OCI-LY7 (cell line): ENCODE results near the gene NDEL1. TPM values are rescaled to one million over a fixed set of nuclear protein-coding genes. Genes with fewer than 3 reads are reported as not detected.

Experiments
- BruUV-seq: library from RNA; stranded (reverse); fragments of 400-500 nt; replicated peaks from 2 replicates; lab custom pipeline; 2021; lab: Mats Ljungman, UMichigan
- CTCF ChIA-PET: fragments of 300-600 bp; sonication (Branson Sonifier 250); formaldehyde crosslinking; loops from one replicate; lab custom pipeline; 2022; ENCODE audit warnings: antibody characterized with exemption; ENCODE audit not compliant: unreplicated experiment; lab: Charles Lee
- POLR2A ChIA-PET: fragments of 300-600 bp; sonication (Branson Sonifier 250); formaldehyde crosslinking; loops from one replicate; lab custom pipeline; 2022; ENCODE audit warnings: antibody characterized with exemption; lab: Charles Lee
- DNase-seq: peaks from one replicate; pipeline ENCODE4 v3.0.0-alpha.2; 2015; ENCODE audit warnings: low spot score
- H2AFZ ChIP-seq: fragments of 200-600 bp; sonication (generic), shearing (Covaris generic); 2 replicates; pipeline ENCODE4 v1.6.1; 2014; ENCODE audit warnings: mild to moderate bottlenecking, antibody characterized with exemption, low read length, moderate library complexity
- H3K27ac ChIP-seq: fragments of 200-600 bp; sonication (generic); 2 replicates; pipeline ENCODE4 v1.5.1; 2014; ENCODE audit warnings: mixed run types, low read depth, mild to moderate bottlenecking, moderate library complexity, low read length, inconsistent platforms; ENCODE audit not compliant: poor library complexity, severe bottlenecking
- H3K36me3 ChIP-seq: fragments of 200-600 bp; sonication (generic); 2 replicates; pipeline ENCODE4 v1.6.1; 2014; ENCODE audit warnings: mild to moderate bottlenecking, antibody characterized with exemption, low read length, moderate library complexity, mixed read lengths; ENCODE audit not compliant: insufficient read depth
- H3K4me1 ChIP-seq: fragments of 200-600 bp; sonication (generic); 2 replicates; pipeline ENCODE4 v1.5.1; 2014; ENCODE audit warnings: mild to moderate bottlenecking, low read length; ENCODE audit not compliant: insufficient read depth, poor library complexity, severe bottlenecking
- H3K4me2 ChIP-seq: fragments of 200-600 bp; sonication (generic); 2 replicates; pipeline ENCODE4 v1.6.1; 2014; ENCODE audit warnings: mild to moderate bottlenecking, low read length
- H3K4me3 ChIP-seq: fragments of 200-600 bp; sonication (generic); 2 replicates; pipeline ENCODE4 v1.5.1; 2014; ENCODE audit warnings: mild to moderate bottlenecking, low read depth, low read length; ENCODE audit not compliant: poor library complexity, severe bottlenecking
- H3K79me2 ChIP-seq: fragments of 200-600 bp; sonication (generic); 2 replicates; pipeline ENCODE4 v1.6.1; 2016; ENCODE audit warnings: low read depth, mild to moderate bottlenecking, low read length, moderate library complexity, mixed read lengths; ENCODE audit not compliant: insufficient read depth
- H3K9me2 ChIP-seq: fragments of 200-600 bp; sonication (generic); 2 replicates; pipeline ENCODE4 v1.6.1; 2016; ENCODE audit warnings: mild to moderate bottlenecking, low read length, mixed read lengths; ENCODE audit not compliant: insufficient read depth
- H3K9me3 ChIP-seq: fragments of 200-600 bp; sonication (generic); 2 replicates; pipeline ENCODE4 v1.6.1; 2014; ENCODE audit warnings: mild to moderate bottlenecking, mixed run types, low read length, mixed read lengths
- H4K20me1 ChIP-seq: fragments of 200-600 bp; sonication (generic); 2 replicates; pipeline ENCODE4 v1.6.1; 2014; ENCODE audit warnings: mild to moderate bottlenecking, antibody characterized with exemption, low read length, moderate library complexity, mixed read lengths; ENCODE audit not compliant: insufficient read depth
- EZH2phosphoT487 ChIP-seq: fragments of 200-600 bp; sonication (generic); IDR thresholded peaks from 2 replicates; pipeline ENCODE4 v1.6.1; 2018; ENCODE audit warnings: low read depth, borderline replicate concordance, mild to moderate bottlenecking, mixed run types, antibody characterized with exemption, low read length, moderate library complexity, mixed read lengths
- intact Hi-C: fragments of 100-400 bp; cut with micrococcal nuclease; formaldehyde crosslinking; loops from one replicate; pipeline ENCODE4 v1.10.0; 2022; ENCODE audit not compliant: unreplicated experiment
- total RNA-seq, 2 experiments: library from RNA; depleted of rRNA in 1 of 2; stranded (reverse); fragments of >200 nt in 1 of 2; shearing (Covaris generic) in 1 of 2; gene quantifications; 2 replicates each; pipeline ENCODE4 v1.2.3, GENCODE V29; 2014 to 2022
- TF ChIP-seq, protein P1 (sequence below): fragments of 200-600 bp; sonication (generic); conservative IDR thresholded peaks from 2 replicates; pipeline ENCODE4 v1.5.1; 2014; ENCODE audit warnings: mild to moderate bottlenecking, antibody characterized with exemption, low read length, moderate library complexity, mixed read lengths

The NDEL1 gene
- total RNA-seq, 2 experiments from 2014 or later = 37.9 to 65.7 TPM

DNA sequence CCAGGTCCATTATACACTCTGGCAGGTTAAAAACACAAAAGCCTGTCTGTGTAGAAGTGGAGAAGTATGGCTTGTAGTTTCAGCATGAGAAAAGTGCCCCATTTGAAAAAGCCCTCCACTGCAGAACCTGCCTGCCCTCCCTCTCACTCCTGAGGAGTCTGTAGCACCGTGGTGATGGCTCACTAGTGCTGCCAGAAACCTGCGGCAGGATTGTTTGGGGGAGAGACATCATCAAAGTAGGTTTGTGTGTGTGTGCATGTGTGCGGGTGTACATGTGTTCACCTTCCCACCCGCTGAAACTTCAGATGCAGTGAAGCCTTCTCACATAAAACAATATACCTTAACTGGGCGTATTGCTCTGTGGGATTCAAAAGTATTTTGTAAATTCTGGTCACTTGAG lies 26.9 kb downstream of the NDEL1 start:
- intact Hi-C loops = no loop called here
- Histone ChIP-seq H3K79me2 (no peaks in the 10 kb centered on the region), H3K4me2 (no peak overlapping the region), H3K9me2 (no peaks in the 10 kb centered on the region), H3K36me3 (peaks cover 86% of the 10 kb centered on the region), H3K27ac (no peak overlapping the region), H3K9me3 (no peaks in the 10 kb centered on the region), H3K4me1 (no peaks in the 10 kb centered on the region), H4K20me1 (no peaks in the 10 kb centered on the region), H2AFZ (no peak overlapping the region), H3K4me3 (no peak overlapping the region)
- TF ChIP-seq, protein P1, sequence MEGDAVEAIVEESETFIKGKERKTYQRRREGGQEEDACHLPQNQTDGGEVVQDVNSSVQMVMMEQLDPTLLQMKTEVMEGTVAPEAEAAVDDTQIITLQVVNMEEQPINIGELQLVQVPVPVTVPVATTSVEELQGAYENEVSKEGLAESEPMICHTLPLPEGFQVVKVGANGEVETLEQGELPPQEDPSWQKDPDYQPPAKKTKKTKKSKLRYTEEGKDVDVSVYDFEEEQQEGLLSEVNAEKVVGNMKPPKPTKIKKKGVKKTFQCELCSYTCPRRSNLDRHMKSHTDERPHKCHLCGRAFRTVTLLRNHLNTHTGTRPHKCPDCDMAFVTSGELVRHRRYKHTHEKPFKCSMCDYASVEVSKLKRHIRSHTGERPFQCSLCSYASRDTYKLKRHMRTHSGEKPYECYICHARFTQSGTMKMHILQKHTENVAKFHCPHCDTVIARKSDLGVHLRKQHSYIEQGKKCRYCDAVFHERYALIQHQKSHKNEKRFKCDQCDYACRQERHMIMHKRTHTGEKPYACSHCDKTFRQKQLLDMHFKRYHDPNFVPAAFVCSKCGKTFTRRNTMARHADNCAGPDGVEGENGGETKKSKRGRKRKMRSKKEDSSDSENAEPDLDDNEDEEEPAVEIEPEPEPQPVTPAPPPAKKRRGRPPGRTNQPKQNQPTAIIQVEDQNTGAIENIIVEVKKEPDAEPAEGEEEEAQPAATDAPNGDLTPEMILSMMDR = no peak
- TF ChIP-seq EZH2phosphoT487 = no peak
- CTCF ChIA-PET = no interaction called here
- DNase-seq = no peak
- POLR2A ChIA-PET = no interaction called here
- BruUV-seq = no TSS peak

DNA sequence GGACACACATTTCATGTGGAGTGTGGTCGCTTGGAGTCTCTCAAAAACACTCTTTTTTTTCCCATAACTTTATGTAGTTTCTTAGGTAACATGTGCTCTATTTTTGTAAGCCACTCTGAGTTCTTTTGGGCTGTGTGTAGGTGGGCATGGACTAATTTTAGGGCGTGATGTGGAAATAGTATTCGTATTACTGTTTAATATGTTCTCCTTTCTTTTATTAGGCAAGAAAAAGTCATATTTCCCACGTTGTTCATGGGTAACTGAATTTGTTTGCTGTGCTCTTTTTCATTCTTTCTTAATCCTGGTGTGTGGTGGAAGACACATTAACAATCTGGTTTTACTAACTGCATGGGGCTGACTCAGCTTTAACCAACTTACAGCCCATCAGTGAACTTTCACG lies 27.4 kb downstream of the NDEL1 start:
- Histone ChIP-seq H3K9me3 (no peaks in the 10 kb centered on the region), H3K4me3 (no peak overlapping the region), H4K20me1 (no peaks in the 10 kb centered on the region), H3K36me3 (peaks cover 87% of the 10 kb centered on the region), H3K4me1 (no peaks in the 10 kb centered on the region), H3K4me2 (no peak overlapping the region), H3K27ac (no peak overlapping the region), H2AFZ (no peak overlapping the region), H3K9me2 (no peaks in the 10 kb centered on the region), H3K79me2 (no peaks in the 10 kb centered on the region)
- TF ChIP-seq EZH2phosphoT487 = no peak
- TF ChIP-seq, protein P1 = no peak
- intact Hi-C loops = no loop called here
- POLR2A ChIA-PET = no interaction called here
- no peak for DNase-seq
- CTCF ChIA-PET = no interaction called here
- BruUV-seq = no TSS peak

DNA sequence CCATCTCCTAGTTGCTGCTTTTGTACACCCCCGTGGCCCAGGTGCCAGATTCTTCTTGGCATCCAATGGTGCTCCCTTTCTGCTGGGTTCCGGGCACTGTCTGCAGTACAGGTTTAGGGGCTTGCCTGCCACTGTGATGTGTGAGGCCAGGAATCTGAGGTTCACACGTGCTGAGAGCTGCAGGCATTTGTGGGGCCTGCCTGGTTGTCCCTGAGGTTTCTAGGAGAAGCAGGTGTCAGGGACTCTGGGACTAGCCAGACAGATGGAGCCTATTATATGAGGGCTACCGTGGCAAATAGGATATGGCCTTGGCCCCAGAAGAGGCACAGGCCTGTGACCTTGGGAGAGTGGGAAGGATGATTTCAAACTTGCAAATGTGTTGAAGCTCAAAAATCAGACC lies 29.3 kb downstream of the NDEL1 start:
- Histone ChIP-seq H3K79me2 (no peaks in the 10 kb centered on the region), H3K4me2 (no peak overlapping the region), H3K9me2 (no peaks in the 10 kb centered on the region), H3K4me1 (no peaks in the 10 kb centered on the region), H3K36me3 (peaks cover 78% of the 10 kb centered on the region), H3K9me3 (no peaks in the 10 kb centered on the region), H3K4me3 (no peak overlapping the region), H3K27ac (no peak overlapping the region), H2AFZ (no peak overlapping the region), H4K20me1 (no peaks in the 10 kb centered on the region)
- intact Hi-C loops = no loop called here
- POLR2A ChIA-PET = no interaction called here
- no peak for DNase-seq
- CTCF ChIA-PET = no interaction called here
- BruUV-seq = no TSS peak
- TF ChIP-seq, protein P1 = no peak
- TF ChIP-seq EZH2phosphoT487 = no peak
